ENCODE data around the gene ZFAND6.
A peak's percentile ranks its signal among the peaks of the same experiment; 100 is the strongest.
"Not testable (repeated sequence)": the region's sequence is repeated elsewhere in the genome, so short reads cannot be mapped to it uniquely, and the experiment has no call there.

Gene ZFAND6

DNA sequence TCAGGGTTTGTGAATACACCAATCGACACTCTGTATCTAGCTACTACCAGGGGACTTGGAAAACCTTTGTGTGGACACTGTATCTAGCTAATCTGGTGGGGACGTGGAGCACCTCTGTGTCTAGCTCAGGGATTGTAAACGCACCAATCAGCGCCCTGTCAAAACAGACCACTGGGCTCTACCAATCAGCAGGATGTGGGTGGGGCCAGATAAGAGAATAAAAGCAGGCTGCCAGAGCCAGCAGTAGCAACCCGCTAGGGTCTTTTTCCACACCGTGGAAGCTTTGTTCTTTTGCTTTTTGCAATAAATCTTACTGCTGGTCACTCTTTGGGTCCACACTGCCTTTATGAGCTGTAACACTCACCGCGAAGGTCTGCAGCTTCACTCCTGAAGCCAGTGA, 42.3 kb upstream of the ZFAND6 start:
- peak overlapping the region; percentile 67 for H3K4me2 ChIP-seq (ENCODE audit: low read length)
- H3K9me3 ChIP-seq (ENCODE audit: low read length); H3K79me2 ChIP-seq (ENCODE audit: insufficient read depth, low read length); H4K20me1 ChIP-seq (ENCODE audit: insufficient read depth, low read length); H2AFZ ChIP-seq (ENCODE audit: low read length); H3F3A ChIP-seq (ENCODE audit: insufficient read depth, low read length); H3K27me3 ChIP-seq (ENCODE audit: insufficient read depth, low read length); H3K9me2 ChIP-seq (ENCODE audit: low read depth, low read length); H3K36me3 ChIP-seq (ENCODE audit: insufficient read depth, low read length): not testable (repeated sequence)
- peak overlapping the region; percentile 92 for H3K27ac ChIP-seq (ENCODE audit: low read depth, low read length, poor library complexity, severe bottlenecking)
- peaks cover 35% of the 10 kb centered on the region for H3K4me1 ChIP-seq (ENCODE audit: insufficient read depth, low read length, severe bottlenecking)
- peak overlapping the region; percentile 51; the same call in 1 of the 2 replicates for H3K9ac ChIP-seq (ENCODE audit: low read length)
- H3K4me3 ChIP-seq (ENCODE audit: low read depth, low read length, poor library complexity, severe bottlenecking), result peak overlapping the region; percentile 62

DNA sequence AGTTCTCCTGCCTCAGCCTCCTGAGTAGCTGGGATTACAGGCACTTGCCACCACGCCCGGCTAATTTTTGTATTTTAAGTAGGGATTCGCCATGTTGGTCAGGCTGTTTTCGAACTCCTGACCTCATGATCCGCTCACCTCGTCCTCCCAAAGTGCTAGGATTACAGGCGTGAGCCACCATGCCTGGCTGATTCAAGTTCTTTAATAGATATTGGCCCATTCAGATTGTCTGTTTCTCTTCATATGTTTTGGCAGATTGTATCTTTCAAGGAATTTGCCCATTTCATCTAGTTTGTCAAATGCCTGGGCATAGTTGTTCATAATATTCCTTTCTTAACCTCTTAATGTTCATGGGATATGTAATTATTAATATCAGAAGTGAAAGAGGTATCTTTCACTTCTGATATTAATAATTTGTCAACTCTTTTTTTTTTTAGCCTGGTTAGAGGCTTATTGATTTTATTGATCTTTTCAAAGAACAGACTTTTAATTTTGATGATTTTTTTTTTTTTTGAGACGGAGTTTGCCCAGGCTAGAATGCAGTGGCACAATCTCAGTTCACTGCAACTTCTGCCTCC, 40.2 kb upstream of the ZFAND6 start:
- H3F3A ChIP-seq (ENCODE audit: insufficient read depth, low read length), result no peaks in the 10 kb centered on the region
- H3K4me2 ChIP-seq (ENCODE audit: low read length), result peak overlapping the region; percentile 67
- H3K9me2 ChIP-seq (ENCODE audit: low read depth, low read length), result no peaks in the 10 kb centered on the region
- no peak overlapping the region for H3K9ac ChIP-seq (ENCODE audit: low read length)
- no peak overlapping the region for H2AFZ ChIP-seq (ENCODE audit: low read length)
- no peaks in the 10 kb centered on the region for H3K79me2 ChIP-seq (ENCODE audit: insufficient read depth, low read length)
- H3K36me3 ChIP-seq (ENCODE audit: insufficient read depth, low read length), result no peaks in the 10 kb centered on the region
- H3K27me3 ChIP-seq (ENCODE audit: insufficient read depth, low read length), result no peaks in the 10 kb centered on the region
- peaks cover 25% of the 10 kb centered on the region for H3K4me1 ChIP-seq (ENCODE audit: insufficient read depth, low read length, severe bottlenecking)
- peaks cover 8% of the 10 kb centered on the region for H3K9me3 ChIP-seq (ENCODE audit: low read length)
- peak overlapping the region; percentile 62 for H3K4me3 ChIP-seq (ENCODE audit: low read depth, low read length, poor library complexity, severe bottlenecking)
- H3K27ac ChIP-seq (ENCODE audit: low read depth, low read length, poor library complexity, severe bottlenecking), result peak overlapping the region; percentile 92
- no peak for TF ChIP-seq EZH2 (IDR thresholded peaks at IDR 0.05; ENCODE audit: borderline replicate concordance, low read length)
- TF ChIP-seq, protein P1, sequence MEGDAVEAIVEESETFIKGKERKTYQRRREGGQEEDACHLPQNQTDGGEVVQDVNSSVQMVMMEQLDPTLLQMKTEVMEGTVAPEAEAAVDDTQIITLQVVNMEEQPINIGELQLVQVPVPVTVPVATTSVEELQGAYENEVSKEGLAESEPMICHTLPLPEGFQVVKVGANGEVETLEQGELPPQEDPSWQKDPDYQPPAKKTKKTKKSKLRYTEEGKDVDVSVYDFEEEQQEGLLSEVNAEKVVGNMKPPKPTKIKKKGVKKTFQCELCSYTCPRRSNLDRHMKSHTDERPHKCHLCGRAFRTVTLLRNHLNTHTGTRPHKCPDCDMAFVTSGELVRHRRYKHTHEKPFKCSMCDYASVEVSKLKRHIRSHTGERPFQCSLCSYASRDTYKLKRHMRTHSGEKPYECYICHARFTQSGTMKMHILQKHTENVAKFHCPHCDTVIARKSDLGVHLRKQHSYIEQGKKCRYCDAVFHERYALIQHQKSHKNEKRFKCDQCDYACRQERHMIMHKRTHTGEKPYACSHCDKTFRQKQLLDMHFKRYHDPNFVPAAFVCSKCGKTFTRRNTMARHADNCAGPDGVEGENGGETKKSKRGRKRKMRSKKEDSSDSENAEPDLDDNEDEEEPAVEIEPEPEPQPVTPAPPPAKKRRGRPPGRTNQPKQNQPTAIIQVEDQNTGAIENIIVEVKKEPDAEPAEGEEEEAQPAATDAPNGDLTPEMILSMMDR (IDR thresholded peaks at IDR 0.05; ENCODE audit: low read length), result no peak
- no peaks in the 10 kb centered on the region for H4K20me1 ChIP-seq (ENCODE audit: insufficient read depth, low read length)

DNA sequence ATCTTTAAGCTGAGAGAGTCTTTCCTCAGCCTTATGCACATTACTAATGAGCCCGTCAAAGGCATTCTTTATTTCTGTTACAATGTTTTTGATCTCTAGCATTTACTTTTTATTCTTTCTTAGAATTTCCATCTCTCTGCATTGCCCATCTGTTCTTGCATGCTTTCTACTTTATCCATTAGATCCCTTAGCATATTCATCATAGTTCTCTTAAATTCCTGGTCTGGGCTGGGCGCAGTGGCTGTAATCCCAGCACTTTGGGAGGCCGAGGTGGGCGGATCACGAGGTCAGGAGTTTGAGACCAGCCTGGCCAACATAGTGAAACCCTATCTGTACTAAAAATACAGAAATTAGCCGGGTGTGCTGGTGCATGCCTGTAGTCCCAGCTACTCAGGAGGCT, 39.3 kb upstream of the ZFAND6 start:
- H2AFZ ChIP-seq (ENCODE audit: low read length); H3F3A ChIP-seq (ENCODE audit: insufficient read depth, low read length); H3K9ac ChIP-seq (ENCODE audit: low read length); H3K27ac ChIP-seq (ENCODE audit: low read depth, low read length, poor library complexity, severe bottlenecking); H3K4me2 ChIP-seq (ENCODE audit: low read length); H3K36me3 ChIP-seq (ENCODE audit: insufficient read depth, low read length); H3K9me3 ChIP-seq (ENCODE audit: low read length); H4K20me1 ChIP-seq (ENCODE audit: insufficient read depth, low read length); H3K79me2 ChIP-seq (ENCODE audit: insufficient read depth, low read length); H3K4me3 ChIP-seq (ENCODE audit: low read depth, low read length, poor library complexity, severe bottlenecking); H3K27me3 ChIP-seq (ENCODE audit: insufficient read depth, low read length); H3K9me2 ChIP-seq (ENCODE audit: low read depth, low read length): not testable (repeated sequence)
- peaks cover 25% of the 10 kb centered on the region for H3K4me1 ChIP-seq (ENCODE audit: insufficient read depth, low read length, severe bottlenecking)

DNA sequence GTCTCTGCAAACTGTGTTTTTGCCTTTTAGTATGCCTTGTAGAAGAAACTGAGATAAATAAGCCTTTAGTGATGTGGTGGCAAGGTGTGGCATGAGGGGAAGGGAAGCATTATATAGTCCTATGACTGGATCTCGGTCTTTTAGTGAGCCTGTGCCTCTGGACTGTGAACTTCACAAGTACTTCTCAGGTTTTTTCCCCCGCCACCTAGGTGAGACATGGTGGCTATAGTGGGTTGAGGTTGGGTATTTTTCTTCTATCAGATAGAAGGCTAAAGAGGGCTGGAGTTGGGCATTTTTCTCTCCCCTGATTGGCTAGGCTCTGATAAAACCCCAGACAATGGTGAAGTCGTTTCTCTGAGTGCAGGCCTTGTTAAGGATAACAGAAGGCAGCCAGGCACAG, 38.7 kb upstream of the ZFAND6 start:
- Histone ChIP-seq H2AFZ (ENCODE audit: low read length) (no peak overlapping the region), H3K27ac (ENCODE audit: low read depth, low read length, poor library complexity, severe bottlenecking) (no peak overlapping the region), H3K4me3 (ENCODE audit: low read depth, low read length, poor library complexity, severe bottlenecking) (no peak overlapping the region), H4K20me1 (ENCODE audit: insufficient read depth, low read length) (no peaks in the 10 kb centered on the region), H3K4me2 (ENCODE audit: low read length) (no peak overlapping the region), H3K79me2 (ENCODE audit: insufficient read depth, low read length) (no peaks in the 10 kb centered on the region), H3K9me3 (ENCODE audit: low read length) (no peaks in the 10 kb centered on the region), H3F3A (ENCODE audit: insufficient read depth, low read length) (no peaks in the 10 kb centered on the region), H3K9ac (ENCODE audit: low read length) (no peak overlapping the region), H3K9me2 (ENCODE audit: low read depth, low read length) (no peaks in the 10 kb centered on the region), H3K4me1 (ENCODE audit: insufficient read depth, low read length, severe bottlenecking) (peaks cover 25% of the 10 kb centered on the region), H3K36me3 (ENCODE audit: insufficient read depth, low read length) (no peaks in the 10 kb centered on the region), H3K27me3 (ENCODE audit: insufficient read depth, low read length) (no peaks in the 10 kb centered on the region)
- TF ChIP-seq, protein P1 (IDR thresholded peaks at IDR 0.05; ENCODE audit: low read length), result no peak
- no peak for TF ChIP-seq EZH2 (IDR thresholded peaks at IDR 0.05; ENCODE audit: borderline replicate concordance, low read length)

Data from OCI-LY1 (cell line).